GM19023 (cell line): ENCODE results near the gene C9orf50.
"Not testable (repeated sequence)": the region's sequence is repeated elsewhere in the genome, so short reads cannot be mapped to it uniquely, and the experiment has no call there.

ENCODE experiments used
- ATAC-seq: cut with Tn5 transposase; IDR thresholded peaks from one replicate; pipeline ENCODE4 v1.9.1; 2021; ENCODE audit warnings: mild to moderate bottlenecking, moderate library complexity; ENCODE audit not compliant: unreplicated experiment

The C9orf50 gene

GRCh38 chr9:129620669-129621295 lies at the start of gene C9orf50:
TSS of gene C9orf50 (minus strand) at chr9:129621101. CDS start at chr9:129620574, 527 bp downstream.
- no peak for ATAC-seq

DNA sequence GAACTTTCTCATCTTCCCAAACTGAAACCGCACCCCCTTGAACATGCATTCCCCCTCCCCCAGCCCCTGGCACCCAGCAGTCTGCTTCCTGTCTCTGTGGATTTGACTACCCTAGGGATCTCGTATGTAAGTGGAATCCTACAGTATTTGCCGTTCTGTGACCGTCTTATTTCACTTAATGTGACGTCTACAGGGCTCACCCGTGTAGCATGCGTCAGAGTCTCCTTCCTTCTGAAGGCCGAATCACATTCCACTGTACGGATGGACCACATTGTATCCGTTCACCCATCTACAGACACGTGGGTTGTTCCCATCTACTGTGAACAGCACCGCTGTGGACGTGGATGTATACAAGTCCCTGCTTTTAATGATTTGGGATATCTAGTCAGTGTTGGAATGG lies 49.0 kb upstream of the C9orf50 start:
- ATAC-seq, result no peak

DNA sequence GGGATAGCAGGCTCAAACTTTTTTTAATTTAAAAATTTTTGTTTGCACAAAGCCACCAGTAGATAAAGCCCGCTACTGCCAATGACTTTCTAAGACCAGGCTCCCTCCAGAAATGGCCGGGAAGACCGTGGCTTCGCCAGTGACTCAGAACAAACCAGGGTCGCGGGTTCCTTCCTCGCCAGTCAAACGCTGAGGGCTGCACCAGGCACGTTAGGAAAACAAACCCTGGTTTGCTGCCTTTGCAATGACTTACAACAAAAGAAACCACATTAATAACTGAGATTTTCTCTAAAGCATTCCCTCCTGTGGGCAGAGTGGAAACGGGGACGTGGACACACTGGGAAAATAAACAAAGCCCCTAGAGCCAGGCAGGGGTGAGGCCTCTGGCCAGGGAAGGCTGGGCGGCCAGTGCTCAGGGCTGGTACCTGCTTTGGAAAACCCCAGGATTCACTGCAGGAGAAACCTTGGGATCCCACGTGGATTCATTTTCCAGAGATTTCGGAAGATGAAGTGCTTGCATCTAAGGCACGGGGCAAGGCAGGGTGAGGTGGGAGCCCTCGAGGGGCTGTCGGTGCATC lies 48.3 kb upstream of the C9orf50 start:
- ATAC-seq, result no peak

DNA sequence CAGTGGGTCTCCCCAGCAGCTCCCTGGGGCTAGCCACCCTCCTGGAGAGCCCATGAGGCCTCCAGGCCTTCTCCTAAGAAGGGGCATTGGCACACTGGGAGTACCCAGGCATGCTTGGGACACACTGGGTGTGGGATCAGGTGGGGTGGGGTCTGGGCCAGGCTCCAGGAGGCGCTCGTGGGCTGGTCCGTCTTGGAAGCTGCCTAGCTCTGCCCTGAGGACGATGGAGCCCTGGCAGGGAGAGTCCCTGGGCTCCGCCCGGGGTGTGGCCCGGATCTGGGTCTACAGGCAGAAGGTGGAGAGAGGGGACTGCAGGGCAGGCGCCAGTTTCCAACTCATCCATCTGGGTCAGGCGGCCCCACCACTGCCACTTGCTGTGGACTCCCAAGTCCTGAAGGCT lies 46.9 kb upstream of the C9orf50 start:
- ATAC-seq, result no peak

GRCh38 chr9:129667378-129667777 lies 46.5 kb upstream of the C9orf50 start:
- no peak for ATAC-seq

- ATAC-seq, result no peak
Observed at GRCh38 chr9:129666575-129666974, 45.7 kb upstream of the C9orf50 start.

GRCh38 chr9:129665814-129666520 lies 45.1 kb upstream of the C9orf50 start:
- ATAC-seq, result no peak

DNA sequence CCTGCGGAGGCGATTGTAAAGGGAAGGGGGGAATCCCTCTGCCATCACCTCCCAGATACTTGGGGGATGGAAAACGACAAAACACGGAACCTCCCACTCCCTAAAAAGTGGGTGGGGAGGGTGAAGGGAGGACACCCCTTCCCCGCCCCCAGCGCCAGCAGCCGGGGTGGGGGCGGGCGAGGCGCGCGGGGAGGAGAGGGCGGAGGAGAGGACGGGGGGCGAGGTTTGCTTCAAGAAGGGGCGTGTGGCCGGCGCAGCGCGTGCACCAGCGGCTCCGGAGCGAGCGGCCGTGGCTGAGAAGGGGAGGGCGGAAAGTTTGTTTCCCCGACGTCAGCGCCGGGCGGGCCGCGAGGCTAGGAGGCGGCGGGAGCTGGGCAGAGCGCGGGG lies 44.5 kb upstream of the C9orf50 start, which contains the start of gene PRRX2:
TSS of gene PRRX2 (plus strand) at position 259 of the 387 bp plus-strand sequence. CDS start 221 bp downstream, outside the sequence.
- ATAC-seq, result no peak

DNA sequence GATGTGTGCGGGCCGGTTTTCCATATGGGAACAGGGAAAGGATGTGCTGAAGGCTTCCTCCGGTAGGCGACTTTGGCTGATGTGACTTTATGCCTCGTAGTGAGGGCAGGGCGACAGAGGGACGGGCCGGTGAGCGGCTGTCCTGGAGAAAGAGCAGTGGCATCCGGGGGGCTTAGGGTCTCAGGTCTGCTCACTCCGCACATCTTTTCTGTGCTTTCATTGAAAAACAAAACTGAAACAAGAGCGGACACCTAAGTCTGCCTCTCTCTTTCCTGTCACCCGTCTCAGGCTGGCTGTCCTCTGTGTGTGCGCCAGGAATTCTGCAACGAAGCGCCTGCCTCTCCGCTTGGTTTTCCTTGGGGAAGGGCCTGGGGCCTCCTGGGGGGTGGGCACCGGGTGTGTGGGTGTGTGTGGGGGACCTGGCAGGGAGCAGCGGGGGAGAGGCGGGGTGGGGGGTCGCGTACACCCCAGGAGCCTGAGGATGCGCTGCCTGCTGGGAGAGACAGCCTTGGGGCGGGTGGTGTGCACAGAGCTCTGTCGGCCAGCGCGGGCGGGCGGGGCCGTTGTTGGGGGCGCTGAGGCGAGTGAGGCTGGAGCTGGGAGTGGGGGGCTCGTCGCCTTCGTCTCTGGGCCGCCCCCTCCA lies 44.0 kb upstream of the C9orf50 start:
- ATAC-seq, result no peak

- ATAC-seq, result not testable (repeated sequence)
Observed at GRCh38 chr9:129662239-129662638, 41.3 kb upstream of the C9orf50 start.

GRCh38 chr9:129661029-129661428 lies 40.1 kb upstream of the C9orf50 start:
- no peak for ATAC-seq

DNA sequence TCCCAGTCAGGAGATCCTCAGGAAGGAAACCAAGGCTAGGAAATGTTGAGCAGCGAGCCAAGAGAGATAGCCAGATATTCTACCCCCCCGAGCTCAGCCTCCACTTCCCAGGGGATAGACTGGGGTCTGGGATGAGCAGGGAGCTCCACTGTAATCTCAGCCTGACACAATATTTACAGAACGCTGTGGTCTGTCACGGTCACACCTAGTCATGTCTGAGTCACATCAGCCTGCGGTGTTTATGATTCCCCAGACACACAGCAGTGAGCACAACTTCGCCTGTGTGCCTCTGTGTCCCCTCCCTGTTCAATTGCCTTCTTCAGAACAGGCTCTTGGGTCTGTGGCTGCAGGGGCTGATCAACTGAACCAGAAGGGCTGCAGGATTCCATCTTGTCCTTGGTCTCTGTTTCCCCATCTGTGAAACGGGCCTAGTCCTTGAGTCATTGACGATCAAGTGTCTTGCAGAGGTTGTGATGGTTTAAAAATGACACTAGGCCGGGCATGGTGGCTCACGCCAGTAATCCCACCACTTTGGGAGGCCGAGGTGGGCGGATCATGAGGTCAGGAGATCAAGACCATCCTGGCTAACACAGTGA lies 36.0 kb upstream of the C9orf50 start:
- ATAC-seq, result no peak

- no peak for ATAC-seq
Observed at GRCh38 chr9:129655696-129656095, 34.8 kb upstream of the C9orf50 start.

GRCh38 chr9:129655154-129655553 lies 34.3 kb upstream of the C9orf50 start:
- ATAC-seq, result no peak

GRCh38 chr9:129654554-129655040 lies 33.7 kb upstream of the C9orf50 start:
- no peak for ATAC-seq

- no peak for ATAC-seq
Observed at GRCh38 chr9:129653823-129654553, 33.1 kb upstream of the C9orf50 start.

DNA sequence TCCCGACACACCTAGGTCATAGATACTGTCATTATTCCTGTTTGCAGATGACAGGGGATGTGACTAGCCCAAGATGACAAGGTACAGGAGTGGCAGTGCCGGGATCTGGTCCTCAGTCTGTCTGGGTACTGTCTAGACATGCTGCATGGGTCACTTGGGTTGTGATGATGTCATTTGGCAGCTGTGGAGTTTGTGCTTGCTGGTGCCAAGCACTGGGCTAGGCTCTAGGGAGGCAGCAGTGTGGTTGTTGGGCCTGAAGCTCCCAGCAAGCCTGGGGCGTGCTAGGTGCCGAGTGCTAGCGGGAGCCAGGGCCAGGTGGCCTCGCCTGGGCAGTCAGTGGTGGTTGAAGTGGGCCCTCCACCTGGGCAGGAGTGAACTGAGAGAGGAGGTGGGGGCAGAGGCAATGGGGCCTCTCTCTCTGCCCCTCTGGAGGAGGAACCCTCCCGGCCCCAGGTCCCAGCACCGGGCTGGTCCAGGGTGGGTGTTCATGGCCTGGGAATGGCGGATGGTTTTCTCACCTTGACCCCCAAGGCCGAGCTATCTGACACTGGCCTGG lies 29.9 kb upstream of the C9orf50 start:
- ATAC-seq, result no peak

GRCh38 chr9:129649726-129650679 lies 29.1 kb upstream of the C9orf50 start:
- no peak for ATAC-seq

GRCh38 chr9:129648764-129649115 lies 27.8 kb upstream of the C9orf50 start:
- no peak for ATAC-seq
